GM12891 (cell line): ENCODE measurements around the gene GTF3C5. TPM values are rescaled to one million over a fixed set of nuclear protein-coding genes. Genes with fewer than 3 reads are reported as not detected.

Source experiments
- DNase-seq: peaks from one replicate; pipeline ENCODE4 v3.0.0; 2011; ENCODE audit warnings: low spot score; ENCODE audit not compliant: insufficient read length
- FAIRE-seq: peaks from 2 replicates; lab custom pipeline; 2011; peaks lifted over from hg19 to GRCh38; lab: Jason Lieb, UNC
- PAX5 ChIP-seq: IDR thresholded peaks from 2 replicates; pipeline ENCODE4 v1.6.1; 2011; ENCODE audit warnings: low read length, moderate library complexity, mild to moderate bottlenecking; ENCODE audit not compliant: insufficient read depth, severe bottlenecking
- POLR2A ChIP-seq: IDR thresholded peaks from 2 replicates; pipeline ENCODE4 v1.6.1; 2011; ENCODE audit warnings: low read depth, low read length, control low read depth
- POLR2AphosphoS5 ChIP-seq: IDR thresholded peaks from 2 replicates; pipeline ENCODE4 v1.6.1; 2011; ENCODE audit warnings: low read depth, low read length, control low read depth
- POU2F2 ChIP-seq: IDR thresholded peaks from 2 replicates; pipeline ENCODE4 v1.6.1; 2011; ENCODE audit warnings: low read depth, mild to moderate bottlenecking, control low read depth, low read length, moderate library complexity
- SPI1 ChIP-seq: IDR thresholded peaks from 2 replicates; pipeline ENCODE4 v1.6.1; 2011; ENCODE audit warnings: low read depth, low read length, control low read depth
- TAF1 ChIP-seq: IDR thresholded peaks from 2 replicates; pipeline ENCODE4 v1.6.1; 2011; ENCODE audit warnings: low read depth, low read length, control low read depth
- polyA plus RNA-seq: library from polyadenylated mRNA; unstranded; fragments of >200 nt; gene quantifications from one replicate; pipeline ENCODE4 v1.2.1, GENCODE V29; 2012; ENCODE audit warnings: low read depth, missing spikeins, inconsistent platforms; ENCODE audit not compliant: missing spikeins

GTF3C5 gene
- 39.0 TPM for polyA plus RNA-seq

GRCh38 chr9:133030317-133031129 is at the start of gene GTF3C5:
Gene GTF3C5, plus strand, starts transcription at chr9:133030997. Its CDS starts 15 bp downstream, at chr9:133031012.
- peak; percentile 95 for FAIRE-seq
- peak; percentile 90 for TF ChIP-seq POLR2AphosphoS5
- TF ChIP-seq POLR2A, result peak; percentile 94
- peak; percentile 99 for TF ChIP-seq TAF1
- peak; percentile 86 for TF ChIP-seq POU2F2
- TF ChIP-seq SPI1, result 0 out of 2 replicates have a peak, but pooled peaks have one; percentile 26
- peak; percentile 42 for TF ChIP-seq PAX5
- peak; percentile 98 for DNase-seq

GRCh38 chr9:132982458-132982857 is 48.3 kb upstream of the GTF3C5 start:
- no peak for DNase-seq
- no peak for FAIRE-seq
- TF ChIP-seq POU2F2 (no peak), POLR2AphosphoS5 (no peak), TAF1 (no peak), SPI1 (no peak), POLR2A (no peak), PAX5 (no peak)

- DNase-seq (no peak), FAIRE-seq (no peak)
- TF ChIP-seq POLR2AphosphoS5 (no peak), SPI1 (no peak), POU2F2 (no peak), PAX5 (no peak)
Measured at GRCh38 chr9:132983491-132984201, 47.2 kb upstream of the GTF3C5 start.

GRCh38 chr9:132984202-132985070 is 46.4 kb upstream of the GTF3C5 start:
- no peak for TF ChIP-seq POU2F2
- no peak for TF ChIP-seq SPI1
- TF ChIP-seq POLR2AphosphoS5, result no peak
- no peak for TF ChIP-seq PAX5
- TF ChIP-seq TAF1, result no peak
- TF ChIP-seq POLR2A, result no peak
- FAIRE-seq (no peak), DNase-seq (no peak)

- FAIRE-seq (no peak), DNase-seq (no peak)
- TF ChIP-seq POLR2AphosphoS5, result no peak
Measured at GRCh38 chr9:132985071-132985350, 45.8 kb upstream of the GTF3C5 start.

GRCh38 chr9:132985489-132985888 is 45.3 kb upstream of the GTF3C5 start:
- TF ChIP-seq SPI1 (no peak), POU2F2 (no peak), POLR2A (no peak), POLR2AphosphoS5 (no peak), PAX5 (no peak), TAF1 (no peak)
- no peak for FAIRE-seq
- no peak for DNase-seq

GRCh38 chr9:132986114-132986513 is 44.7 kb upstream of the GTF3C5 start:
- FAIRE-seq (no peak), DNase-seq (no peak)
- TF ChIP-seq PAX5, result no peak
- no peak for TF ChIP-seq SPI1
- no peak for TF ChIP-seq POLR2A
- no peak for TF ChIP-seq POLR2AphosphoS5
- no peak for TF ChIP-seq POU2F2
- no peak for TF ChIP-seq TAF1

GRCh38 chr9:132986640-132987620 is 43.9 kb upstream of the GTF3C5 start:
- TF ChIP-seq SPI1, result no peak
- FAIRE-seq (no peak), DNase-seq (no peak)
